Measurements from ENCODE around the gene NACC1. TPM values are rescaled to one million over a fixed set of nuclear protein-coding genes. Genes with fewer than 3 reads are reported as not detected.

The NACC1 gene
- total and polyA plus RNA-seq, 2 of the 13 experiments (the other 11 are each of a cell fraction or from before 2014, with no cell fraction given), result 31.8 to 42.3 TPM

DNA sequence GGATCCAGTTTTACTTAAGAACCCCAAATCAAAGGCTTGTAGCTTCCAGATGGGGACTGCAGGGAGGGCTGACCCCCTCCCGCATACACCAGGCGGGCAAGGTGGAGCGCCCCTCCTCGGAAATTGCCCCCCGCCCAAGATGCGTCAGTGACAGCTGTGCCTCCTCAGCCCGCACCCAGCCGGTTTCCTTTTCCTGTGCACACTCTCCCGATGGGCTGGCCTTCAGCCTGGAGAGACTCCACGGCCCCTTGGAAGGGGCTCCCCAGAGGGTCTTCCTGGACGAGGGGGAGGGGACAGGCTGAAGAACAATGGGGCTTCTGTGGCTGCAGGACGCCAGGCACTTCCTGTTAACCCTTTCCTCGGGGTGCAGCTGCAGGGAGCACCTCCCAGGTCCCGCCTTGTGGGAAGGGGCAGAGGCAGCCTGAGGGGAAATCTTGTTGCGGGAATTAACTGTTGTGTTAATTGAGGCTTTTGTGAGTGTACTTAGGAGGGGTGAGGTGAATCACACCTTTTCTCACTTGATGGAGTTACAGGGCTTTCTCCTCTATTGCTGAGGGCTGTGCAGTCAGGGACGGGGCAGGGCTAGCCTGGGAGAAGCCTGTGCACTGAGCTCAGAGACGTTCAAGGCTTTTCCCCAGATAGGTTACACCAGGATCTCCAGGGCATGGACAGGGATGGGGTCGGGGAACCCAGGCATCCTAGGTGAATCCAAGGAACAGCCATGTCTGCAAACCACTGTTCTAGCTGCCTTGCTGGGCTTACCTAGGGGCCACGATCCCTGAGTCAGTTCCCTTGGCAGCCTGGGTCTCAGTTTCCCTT, 46.5 kb downstream of the NACC1 start (continued):
- TF ChIP-seq, protein P1, sequence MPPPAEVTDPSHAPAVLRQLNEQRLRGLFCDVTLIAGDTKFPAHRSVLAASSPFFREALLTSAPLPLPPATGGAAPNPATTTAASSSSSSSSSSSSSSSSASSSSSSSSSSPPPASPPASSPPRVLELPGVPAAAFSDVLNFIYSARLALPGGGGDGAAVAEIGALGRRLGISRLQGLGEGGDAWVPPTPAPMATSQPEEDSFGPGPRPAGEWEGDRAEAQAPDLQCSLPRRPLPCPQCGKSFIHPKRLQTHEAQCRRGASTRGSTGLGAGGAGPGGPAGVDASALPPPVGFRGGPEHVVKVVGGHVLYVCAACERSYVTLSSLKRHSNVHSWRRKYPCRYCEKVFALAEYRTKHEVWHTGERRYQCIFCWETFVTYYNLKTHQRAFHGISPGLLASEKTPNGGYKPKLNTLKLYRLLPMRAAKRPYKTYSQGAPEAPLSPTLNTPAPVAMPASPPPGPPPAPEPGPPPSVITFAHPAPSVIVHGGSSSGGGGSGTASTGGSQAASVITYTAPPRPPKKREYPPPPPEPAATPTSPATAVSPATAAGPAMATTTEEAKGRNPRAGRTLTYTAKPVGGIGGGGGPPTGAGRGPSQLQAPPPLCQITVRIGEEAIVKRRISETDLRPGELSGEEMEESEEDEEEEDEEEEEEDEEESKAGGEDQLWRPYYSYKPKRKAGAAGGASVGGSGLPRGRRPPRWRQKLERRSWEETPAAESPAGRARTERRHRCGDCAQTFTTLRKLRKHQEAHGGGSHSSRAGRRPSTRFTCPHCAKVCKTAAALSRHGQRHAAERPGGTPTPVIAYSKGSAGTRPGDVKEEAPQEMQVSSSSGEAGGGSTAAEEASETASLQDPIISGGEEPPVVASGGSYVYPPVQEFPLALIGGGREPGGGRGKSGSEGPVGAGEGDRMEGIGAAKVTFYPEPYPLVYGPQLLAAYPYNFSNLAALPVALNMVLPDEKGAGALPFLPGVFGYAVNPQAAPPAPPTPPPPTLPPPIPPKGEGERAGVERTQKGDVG (CRISPR knock-in tag; IDR thresholded peaks at IDR 0.05; ENCODE audit: borderline replicate concordance), result no peak
- TF ChIP-seq MBNL3 (CRISPR knock-in tag; conservative IDR thresholded peaks at IDR 0.05) (no peak), JARID2 (CRISPR knock-in tag; IDR thresholded peaks at IDR 0.05; ENCODE audit: insufficient replicate concordance) (no peak), KMT2A (CRISPR knock-in tag; IDR thresholded peaks at IDR 0.05) (no peak), SAFB2 (CRISPR knock-in tag; IDR thresholded peaks at IDR 0.05; ENCODE audit: borderline replicate concordance, low read depth) (no peak), DR1 (CRISPR knock-in tag; IDR thresholded peaks at IDR 0.05) (no peak), FOXP1 (IDR thresholded peaks at IDR 0.05) (no peak), FOXP1 (CRISPR knock-in tag; IDR thresholded peaks at IDR 0.05) (peak; percentile 52), ZNF629 (CRISPR knock-in tag; conservative IDR thresholded peaks at IDR 0.05) (no peak), MXI1 (IDR thresholded peaks at IDR 0.05; ENCODE audit: borderline replicate concordance, low read depth, low read length) (peak; percentile 52; the same call in 1 of the 3 replicates), ZNF260 (CRISPR knock-in tag; IDR thresholded peaks at IDR 0.05; ENCODE audit: borderline replicate concordance, low read depth) (no peak), RFX1 (IDR thresholded peaks at IDR 0.05) (no peak), PHF8 (CRISPR knock-in tag; IDR thresholded peaks at IDR 0.05) (peak; percentile 44; the same call in 1 of the 2 replicates), ATF7-NPFF (CRISPR knock-in tag; IDR thresholded peaks at IDR 0.05; ENCODE audit: low read depth) (no peak; the same call in 1 of the 2 replicates), ZNF790 (CRISPR knock-in tag; IDR thresholded peaks at IDR 0.05; ENCODE audit: borderline replicate concordance) (0 out of 2 replicates have a peak, but pooled peaks have one; percentile 20), NCOA1 (CRISPR knock-in tag; IDR thresholded peaks at IDR 0.05) (no peak)
- TF ChIP-seq, protein P2, sequence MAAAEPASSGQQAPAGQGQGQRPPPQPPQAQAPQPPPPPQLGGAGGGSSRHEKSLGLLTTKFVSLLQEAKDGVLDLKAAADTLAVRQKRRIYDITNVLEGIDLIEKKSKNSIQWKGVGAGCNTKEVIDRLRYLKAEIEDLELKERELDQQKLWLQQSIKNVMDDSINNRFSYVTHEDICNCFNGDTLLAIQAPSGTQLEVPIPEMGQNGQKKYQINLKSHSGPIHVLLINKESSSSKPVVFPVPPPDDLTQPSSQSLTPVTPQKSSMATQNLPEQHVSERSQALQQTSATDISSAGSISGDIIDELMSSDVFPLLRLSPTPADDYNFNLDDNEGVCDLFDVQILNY (CRISPR knock-in tag; conservative IDR thresholded peaks at IDR 0.05), result no peak
- TF ChIP-seq, protein P3, sequence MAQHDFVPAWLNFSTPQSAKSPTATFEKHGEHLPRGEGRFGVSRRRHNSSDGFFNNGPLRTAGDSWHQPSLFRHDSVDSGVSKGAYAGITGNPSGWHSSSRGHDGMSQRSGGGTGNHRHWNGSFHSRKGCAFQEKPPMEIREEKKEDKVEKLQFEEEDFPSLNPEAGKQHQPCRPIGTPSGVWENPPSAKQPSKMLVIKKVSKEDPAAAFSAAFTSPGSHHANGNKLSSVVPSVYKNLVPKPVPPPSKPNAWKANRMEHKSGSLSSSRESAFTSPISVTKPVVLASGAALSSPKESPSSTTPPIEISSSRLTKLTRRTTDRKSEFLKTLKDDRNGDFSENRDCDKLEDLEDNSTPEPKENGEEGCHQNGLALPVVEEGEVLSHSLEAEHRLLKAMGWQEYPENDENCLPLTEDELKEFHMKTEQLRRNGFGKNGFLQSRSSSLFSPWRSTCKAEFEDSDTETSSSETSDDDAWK (CRISPR knock-in tag; IDR thresholded peaks at IDR 0.05), result no peak
- TF ChIP-seq, protein P4, sequence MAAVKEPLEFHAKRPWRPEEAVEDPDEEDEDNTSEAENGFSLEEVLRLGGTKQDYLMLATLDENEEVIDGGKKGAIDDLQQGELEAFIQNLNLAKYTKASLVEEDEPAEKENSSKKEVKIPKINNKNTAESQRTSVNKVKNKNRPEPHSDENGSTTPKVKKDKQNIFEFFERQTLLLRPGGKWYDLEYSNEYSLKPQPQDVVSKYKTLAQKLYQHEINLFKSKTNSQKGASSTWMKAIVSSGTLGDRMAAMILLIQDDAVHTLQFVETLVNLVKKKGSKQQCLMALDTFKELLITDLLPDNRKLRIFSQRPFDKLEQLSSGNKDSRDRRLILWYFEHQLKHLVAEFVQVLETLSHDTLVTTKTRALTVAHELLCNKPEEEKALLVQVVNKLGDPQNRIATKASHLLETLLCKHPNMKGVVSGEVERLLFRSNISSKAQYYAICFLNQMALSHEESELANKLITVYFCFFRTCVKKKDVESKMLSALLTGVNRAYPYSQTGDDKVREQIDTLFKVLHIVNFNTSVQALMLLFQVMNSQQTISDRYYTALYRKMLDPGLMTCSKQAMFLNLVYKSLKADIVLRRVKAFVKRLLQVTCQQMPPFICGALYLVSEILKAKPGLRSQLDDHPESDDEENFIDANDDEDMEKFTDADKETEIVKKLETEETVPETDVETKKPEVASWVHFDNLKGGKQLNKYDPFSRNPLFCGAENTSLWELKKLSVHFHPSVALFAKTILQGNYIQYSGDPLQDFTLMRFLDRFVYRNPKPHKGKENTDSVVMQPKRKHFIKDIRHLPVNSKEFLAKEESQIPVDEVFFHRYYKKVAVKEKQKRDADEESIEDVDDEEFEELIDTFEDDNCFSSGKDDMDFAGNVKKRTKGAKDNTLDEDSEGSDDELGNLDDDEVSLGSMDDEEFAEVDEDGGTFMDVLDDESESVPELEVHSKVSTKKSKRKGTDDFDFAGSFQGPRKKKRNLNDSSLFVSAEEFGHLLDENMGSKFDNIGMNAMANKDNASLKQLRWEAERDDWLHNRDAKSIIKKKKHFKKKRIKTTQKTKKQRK (IDR thresholded peaks at IDR 0.05; ENCODE audit: low read length), result no peak
- TF ChIP-seq, protein P5, sequence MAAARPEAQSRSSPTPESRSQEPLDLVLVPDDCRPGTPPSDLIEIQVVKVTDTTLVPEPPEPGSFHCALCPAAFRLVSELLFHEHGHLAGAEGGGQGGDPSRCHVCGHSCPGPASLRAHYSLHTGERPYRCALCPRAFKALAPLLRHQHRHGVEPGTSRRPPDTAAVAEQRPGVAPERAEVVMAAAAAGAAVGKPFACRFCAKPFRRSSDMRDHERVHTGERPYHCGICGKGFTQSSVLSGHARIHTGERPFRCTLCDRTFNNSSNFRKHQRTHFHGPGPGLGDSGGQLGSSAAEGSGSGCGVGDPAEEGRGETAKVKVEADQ (CRISPR knock-in tag; IDR thresholded peaks at IDR 0.05; ENCODE audit: borderline replicate concordance), result no peak

Measured in HepG2 (cell line).